GM12874 (cell line): ENCODE results near the gene AFAP1L2.

Source experiments
- CTCF ChIP-seq: IDR thresholded peaks from 2 replicates; pipeline ENCODE4 v1.5.1; 2011; ENCODE audit warnings: low read depth, mild to moderate bottlenecking, control low read depth, low read length, moderate library complexity; ENCODE audit not compliant: insufficient read depth

AFAP1L2 gene

DNA sequence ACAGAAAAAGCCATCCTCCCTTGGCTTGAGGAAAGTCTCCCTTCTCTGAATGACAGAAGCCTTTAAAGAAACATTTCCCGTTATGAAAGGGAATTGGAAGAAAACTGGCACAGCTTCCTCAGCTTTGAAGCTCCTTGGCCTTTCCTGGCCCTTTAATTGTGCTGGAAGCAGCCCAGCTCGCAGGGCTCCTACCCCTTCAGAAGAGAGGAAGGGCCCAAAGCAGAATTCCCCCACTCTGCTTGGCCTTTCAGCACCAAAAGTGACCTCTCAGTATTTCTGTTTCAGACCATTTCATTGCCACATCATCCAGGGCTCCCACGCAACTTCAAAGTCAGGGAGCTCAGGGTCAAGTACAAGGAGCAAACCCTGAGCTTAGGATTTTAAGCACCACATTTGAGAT is 4.2 kb downstream of the AFAP1L2 start:
- TF ChIP-seq CTCF = no peak

DNA sequence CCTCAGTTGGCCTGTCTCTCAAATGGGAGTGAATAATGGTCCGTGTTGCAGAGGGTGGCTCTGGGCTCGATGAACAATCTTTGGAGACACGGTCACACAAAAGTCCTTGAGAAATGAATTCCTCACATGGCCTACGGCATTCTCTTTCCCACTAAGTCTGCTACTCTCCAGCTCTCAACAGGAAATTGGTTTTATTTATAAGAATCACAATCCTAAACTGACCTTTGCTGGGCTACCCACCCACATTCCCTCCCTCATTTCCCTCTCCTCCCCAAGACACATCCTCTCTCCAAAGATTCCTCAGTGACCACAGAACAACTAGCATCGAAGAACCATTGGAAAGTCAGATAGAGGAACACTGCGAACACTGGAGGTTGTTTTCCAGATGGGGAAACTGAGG is 4.7 kb downstream of the AFAP1L2 start:
- no peak for TF ChIP-seq CTCF

GRCh38 chr10:114398587-114399331 is 5.5 kb downstream of the AFAP1L2 start:
- no peak for TF ChIP-seq CTCF

DNA sequence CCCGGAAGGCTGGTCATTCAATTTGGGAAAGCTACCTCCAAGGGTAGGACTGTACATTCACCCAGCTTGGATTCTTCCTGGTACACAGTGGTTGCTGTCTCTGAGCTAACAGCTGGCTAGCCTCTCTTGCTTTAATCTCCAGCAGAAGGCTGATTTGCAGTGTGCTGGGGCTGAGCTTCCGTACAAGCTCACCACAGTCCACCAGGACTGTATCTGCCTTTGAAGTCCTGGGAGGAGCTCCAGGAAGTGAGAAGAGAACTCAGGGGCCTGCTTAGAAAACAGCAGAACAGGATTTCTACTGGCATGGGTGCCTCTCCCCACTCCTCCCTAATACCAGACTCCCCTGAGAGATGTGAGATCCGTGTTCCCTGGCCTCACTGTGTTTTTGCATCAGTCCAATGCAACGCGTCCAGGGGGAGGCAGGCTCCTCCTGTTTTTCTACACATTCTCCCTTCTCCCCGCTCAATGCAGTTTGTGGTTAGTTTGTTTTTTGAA is 6.6 kb downstream of the AFAP1L2 start:
- no peak for TF ChIP-seq CTCF

- TF ChIP-seq CTCF = no peak
Observed at GRCh38 chr10:114396464-114396863, 7.8 kb downstream of the AFAP1L2 start.

GRCh38 chr10:114395366-114396022 is 8.8 kb downstream of the AFAP1L2 start:
- no peak for TF ChIP-seq CTCF

GRCh38 chr10:114394531-114394930 is 9.8 kb downstream of the AFAP1L2 start:
- TF ChIP-seq CTCF = no peak
